Hepatocyte (in vitro differentiated cells): Measurements from ENCODE around the gene IL16. TPM values are rescaled to one million over a fixed set of nuclear protein-coding genes. Genes with fewer than 3 reads are reported as not detected.
A peak's percentile ranks its signal among the peaks of the same experiment; 100 is the strongest.

Experiments used
- DNase-seq: peaks from one replicate; pipeline ENCODE4 v3.0.0-alpha.2; 2016; ENCODE audit warnings: low spot score
- H2AFZ ChIP-seq: fragments of 200-600 bp; sonication (generic); 2 replicates; pipeline ENCODE4 v1.6.0; 2016; ENCODE audit warnings: antibody characterized with exemption, mild to moderate bottlenecking
- H3K27ac ChIP-seq: fragments of 200-600 bp; sonication (generic); 2 replicates; pipeline ENCODE4 v1.5.1; 2016; ENCODE audit warnings: mild to moderate bottlenecking
- H3K27me3 ChIP-seq: fragments of 200-600 bp; sonication (generic); 2 replicates; pipeline ENCODE4 v1.6.1; 2016
- H3K36me3 ChIP-seq: fragments of 200-600 bp; sonication (generic); replicated peaks from 2 replicates; pipeline ENCODE4 v1.5.1; 2016; ENCODE audit warnings: low read depth; ENCODE audit not compliant: insufficient read depth
- H3K4me1 ChIP-seq: fragments of 200-600 bp; sonication (generic); 2 replicates; pipeline ENCODE4 v1.5.1; 2016; ENCODE audit warnings: mild to moderate bottlenecking, moderate library complexity; ENCODE audit not compliant: insufficient read depth
- H3K4me2 ChIP-seq: fragments of 200-600 bp; sonication (generic); 2 replicates; pipeline ENCODE4 v1.6.0; 2016
- H3K4me3 ChIP-seq: fragments of 200-600 bp; sonication (generic); 2 replicates; pipeline ENCODE4 v1.5.1; 2016; ENCODE audit warnings: mild to moderate bottlenecking
- H3K79me2 ChIP-seq: fragments of 200-600 bp; sonication (generic); 2 replicates; pipeline ENCODE4 v1.6.0; 2017; ENCODE audit warnings: mild to moderate bottlenecking
- H3K9me2 ChIP-seq: fragments of 200-600 bp; sonication (generic); replicated peaks from 2 replicates; pipeline ENCODE4 v1.6.0; 2017; ENCODE audit warnings: mild to moderate bottlenecking; ENCODE audit not compliant: insufficient read depth
- H3K9me3 ChIP-seq: fragments of 200-600 bp; sonication (generic); 2 replicates; pipeline ENCODE4 v1.5.1; 2016; ENCODE audit warnings: low read depth, mild to moderate bottlenecking
- H4K20me1 ChIP-seq: fragments of 200-600 bp; sonication (generic); 2 replicates; pipeline ENCODE4 v1.6.0; 2016; ENCODE audit warnings: mild to moderate bottlenecking; ENCODE audit not compliant: insufficient read depth, poor library complexity, severe bottlenecking
- CTCF ChIP-seq: fragments of 200-600 bp; sonication (generic); IDR thresholded peaks from 2 replicates; pipeline ENCODE4 v1.5.1; 2016; ENCODE audit warnings: antibody characterized with exemption, mild to moderate bottlenecking; ENCODE audit not compliant: poor library complexity
- EZH2 ChIP-seq: fragments of 200-600 bp; sonication (generic); IDR thresholded peaks from 2 replicates; pipeline ENCODE4 v1.6.1; 2016; ENCODE audit warnings: antibody characterized with exemption, mild to moderate bottlenecking, borderline replicate concordance
- EZH2phosphoT487 ChIP-seq: fragments of 200-600 bp; sonication (generic); IDR thresholded peaks from one replicate; pipeline ENCODE4 v1.6.1; 2018; ENCODE audit warnings: antibody characterized with exemption, mild to moderate bottlenecking, low read depth, moderate library complexity; ENCODE audit not compliant: unreplicated experiment, severe bottlenecking
- WGBS: methylation state at CpG from one replicate; pipeline ENCODE4 v1.1.6; 2016; ENCODE audit warnings: low lambda C conversion rate; ENCODE audit errors: missing lambda C conversion rate; 5-methylcytosine and 5-hydroxymethylcytosine counted together
- polyA plus RNA-seq: library from polyadenylated mRNA; unstranded; fragments of >200 nt; fragmentation: Nextera tagmentation; extraction: Ambion mirVana; gene quantifications from 2 replicates; pipeline ENCODE4 v1.2.1, GENCODE V29; 2016
- total RNA-seq: library from RNA; depleted of rRNA; stranded (reverse); fragments of >200 nt; gene quantifications from 2 replicates; pipeline ENCODE4 v1.2.3, GENCODE V29; 2014

IL16 gene
- total and polyA plus RNA-seq, 2 experiments from 2014 or later, result 1.1 to 2.4 TPM

DNA sequence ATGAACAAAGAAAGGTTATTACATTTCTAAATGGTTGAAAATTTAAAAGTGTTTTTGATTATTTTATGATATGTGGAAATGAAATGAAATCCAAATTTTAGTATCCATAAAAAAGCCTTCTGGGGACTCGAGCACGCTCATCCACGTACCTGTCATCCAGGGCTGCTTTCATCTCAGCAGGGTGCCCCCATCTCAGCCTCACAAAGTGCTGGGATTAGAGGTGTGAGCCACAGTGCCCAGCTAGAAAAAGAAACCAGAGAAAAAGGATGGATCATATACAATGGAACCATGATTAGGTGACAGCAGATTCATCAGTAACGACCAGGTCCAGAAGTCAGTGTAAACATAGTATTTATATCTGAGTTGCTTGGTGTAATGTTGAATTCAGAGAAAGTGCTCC lies 77.6 kb downstream of the IL16 start:
- 78% methylated on average over 4 of the region's 4 CpGs for WGBS
- Histone ChIP-seq H3K79me2 (no peaks in the 10 kb centered on the region), H3K4me2 (no peak overlapping the region), H3K9me2 (no peaks in the 10 kb centered on the region), H3K9me3 (no peaks in the 10 kb centered on the region), H2AFZ (no peak overlapping the region), H3K27ac (no peak overlapping the region), H3K27me3 (no peaks in the 10 kb centered on the region), H3K4me1 (no peaks in the 10 kb centered on the region), H4K20me1 (no peaks in the 10 kb centered on the region), H3K4me3 (no peak overlapping the region), H3K36me3 (no peaks in the 10 kb centered on the region)
- DNase-seq, result no peak
- TF ChIP-seq CTCF, result no peak
- TF ChIP-seq EZH2phosphoT487, result no peak

DNA sequence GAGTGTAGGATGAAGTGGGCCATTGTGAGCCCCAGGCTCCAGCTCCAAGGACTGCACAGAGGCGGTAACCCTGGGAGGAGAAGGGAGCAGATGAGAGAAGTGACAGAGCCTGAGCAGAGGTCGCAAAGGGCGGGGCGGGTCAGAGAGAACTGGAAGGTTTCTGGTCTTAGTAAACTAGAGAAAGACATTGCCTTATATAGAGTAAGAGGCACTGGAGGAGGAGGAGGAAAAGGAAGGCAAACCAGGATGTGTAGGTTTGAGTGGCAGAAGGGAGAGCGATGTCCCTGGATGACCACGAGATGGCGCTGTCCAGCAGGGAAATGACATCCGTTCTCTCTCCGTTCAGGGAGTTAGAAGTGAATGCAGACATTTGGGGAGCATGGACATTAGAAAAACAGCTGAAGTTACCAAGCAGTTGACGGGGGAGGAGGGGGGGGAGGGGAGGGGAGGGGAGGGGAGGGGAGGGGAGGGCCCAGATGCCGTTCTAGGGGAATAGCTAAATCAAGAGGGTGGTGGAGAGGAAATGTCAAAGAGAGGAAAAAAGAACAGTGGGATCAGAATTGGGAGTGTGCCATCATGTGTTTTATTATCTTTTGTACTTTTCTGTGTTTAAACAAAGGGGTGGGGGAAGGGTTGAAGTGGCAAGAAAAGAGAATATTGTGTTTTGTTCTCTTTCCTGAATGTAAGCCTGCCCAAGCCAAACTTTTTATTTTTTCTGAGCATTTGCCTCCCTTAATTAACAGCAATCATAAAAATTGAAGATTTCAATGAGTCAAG lies 78.4 kb downstream of the IL16 start:
- Histone ChIP-seq H3K9me2 (no peaks in the 10 kb centered on the region), H3K27ac (no peak overlapping the region), H3K79me2 (no peaks in the 10 kb centered on the region), H4K20me1 (no peaks in the 10 kb centered on the region), H3K27me3 (no peaks in the 10 kb centered on the region), H2AFZ (no peak overlapping the region), H3K4me2 (no peak overlapping the region), H3K4me3 (no peak overlapping the region), H3K36me3 (no peaks in the 10 kb centered on the region), H3K4me1 (no peaks in the 10 kb centered on the region), H3K9me3 (no peaks in the 10 kb centered on the region)
- WGBS, result 11% methylated on average over 9 of the region's 11 CpGs
- no peak for TF ChIP-seq EZH2phosphoT487
- peak; percentile 89 for TF ChIP-seq CTCF
- peak; percentile 87 for DNase-seq

GRCh38 chr15:81275711-81276392 lies 79.2 kb downstream of the IL16 start:
- Histone ChIP-seq H3K36me3 (no peaks in the 10 kb centered on the region), H3K27me3 (no peaks in the 10 kb centered on the region), H3K4me2 (no peak overlapping the region), H3K9me3 (no peaks in the 10 kb centered on the region), H2AFZ (no peak overlapping the region), H3K4me1 (no peaks in the 10 kb centered on the region), H3K79me2 (no peaks in the 10 kb centered on the region), H4K20me1 (no peaks in the 10 kb centered on the region), H3K9me2 (no peaks in the 10 kb centered on the region), H3K27ac (no peak overlapping the region), H3K4me3 (no peak overlapping the region)
- no peak for DNase-seq
- 95% methylated on average over 3 of the region's 3 CpGs for WGBS
- TF ChIP-seq EZH2, result no peak
- no peak for TF ChIP-seq EZH2phosphoT487
- no peak for TF ChIP-seq CTCF
